Myocyte (in vitro differentiated cells): ENCODE measurements around the gene RAE1. TPM values are rescaled to one million over a fixed set of nuclear protein-coding genes. Genes with fewer than 3 reads are reported as not detected.

Source experiments
- DNase-seq: peaks from one replicate; pipeline ENCODE4 v3.0.0-alpha.2; 2012; ENCODE audit warnings: low read depth
- total RNA-seq: library from RNA; depleted of rRNA; stranded (reverse); fragments of >200 nt; gene quantifications from 2 replicates; pipeline ENCODE4 v1.2.3, GENCODE V29; 2014

RAE1 gene
- total RNA-seq, 1 donor from 2014 or later: 28.2 TPM

GRCh38 chr20:57398901-57399535 is 48.0 kb downstream of the RAE1 start:
- no peak for DNase-seq

- no peak for DNase-seq
These were observed 48.6 kb downstream of the RAE1 start for GRCh38 chr20:57399587-57400155.

GRCh38 chr20:57400231-57400701 is 49.2 kb downstream of the RAE1 start:
- no peak for DNase-seq

GRCh38 chr20:57400821-57401564 is 49.9 kb downstream of the RAE1 start:
- no peak for DNase-seq

GRCh38 chr20:57401565-57401918 is 50.5 kb downstream of the RAE1 start:
- no peak for DNase-seq

- no peak for DNase-seq
These were observed 51.4 kb downstream of the RAE1 start for GRCh38 chr20:57402206-57403125.

GRCh38 chr20:57403216-57403615 is 52.2 kb downstream of the RAE1 start:
- no peak for DNase-seq

- DNase-seq: no peak
These were observed 53.0 kb downstream of the RAE1 start for GRCh38 chr20:57404006-57404405.

GRCh38 chr20:57404419-57405072 is 53.5 kb downstream of the RAE1 start:
- DNase-seq: no peak

- DNase-seq: no peak
These were observed 54.4 kb downstream of the RAE1 start for GRCh38 chr20:57405236-57406016.

- DNase-seq: no peak
These were observed 56.5 kb downstream of the RAE1 start for GRCh38 chr20:57407541-57407956.

- DNase-seq: no peak
These were observed 57.1 kb downstream of the RAE1 start for GRCh38 chr20:57408131-57408530.

GRCh38 chr20:57408536-57409233 is 57.6 kb downstream of the RAE1 start:
- DNase-seq: no peak

- no peak for DNase-seq
These were observed 58.2 kb downstream of the RAE1 start for GRCh38 chr20:57409316-57409671.

GRCh38 chr20:57409672-57410397 is 58.8 kb downstream of the RAE1 start:
- DNase-seq: no peak

- no peak for DNase-seq
These were observed 59.4 kb downstream of the RAE1 start for GRCh38 chr20:57410398-57410920.

- DNase-seq: no peak
These were observed 59.9 kb downstream of the RAE1 start for GRCh38 chr20:57410924-57411323.

GRCh38 chr20:57411406-57412283 is 60.6 kb downstream of the RAE1 start:
- no peak for DNase-seq
